H1 (cell line): ENCODE measurements around the gene TRIM9.

Experiments used
- CTCF ChIP-seq, 3 experiments: IDR thresholded peaks; 1 replicate in 2 of 3; 2 replicates in 1 of 3; pipeline versions ENCODE4 v1.5.1 to v1.6.1; 2011; ENCODE audit warnings: low read length in 3 of 3, mild to moderate bottlenecking in 3 of 3, inconsistent platforms in 2 of 3, low read depth in 1 of 3, moderate library complexity in 1 of 3; ENCODE audit not compliant: insufficient read depth in 1 of 3; ENCODE audit errors: control extremely low read depth in 1 of 3
- MAX ChIP-seq: IDR thresholded peaks from 2 replicates; pipeline ENCODE4 v1.6.1; 2012; ENCODE audit warnings: inconsistent platforms
- RFX5 ChIP-seq: IDR thresholded peaks from 2 replicates; pipeline ENCODE4 v1.6.1; 2011; ENCODE audit warnings: low read depth, low read length, improper control_type of control experiment, borderline replicate concordance

GRCh38 chr14:50964683-50965390, 130.1 kb downstream of the TRIM9 start:
- no peak for TF ChIP-seq CTCF (IDR thresholded peaks at IDR 0.05; ENCODE audit: control extremely low read depth in 1 of 3, insufficient read depth in 1 of 3, low read depth in 1 of 3, low read length in 3 of 3)
- no peak for TF ChIP-seq MAX
- no peak for TF ChIP-seq RFX5
